D721Med (cell line): ENCODE measurements around the gene NFATC1.

Source experiments
- DNase-seq: peaks from one replicate; pipeline ENCODE4 v3.0.0; 2011; ENCODE audit warnings: low spot score; ENCODE audit not compliant: insufficient read length
- FAIRE-seq: peaks from 2 replicates; lab custom pipeline; 2011; peaks lifted over from hg19 to GRCh38; lab: Jason Lieb, UNC
- CTCF ChIP-seq: IDR thresholded peaks from 2 replicates; pipeline ENCODE4 v1.5.1; 2012; ENCODE audit warnings: mild to moderate bottlenecking, control low read depth; ENCODE audit not compliant: insufficient read depth; ENCODE audit errors: missing control alignments

Gene NFATC1

GRCh38 chr18:79395761-79396404 is at the start of gene NFATC1:
NFATC1 (plus strand) TSS chr18:79395930; CDS start chr18:79396225, 295 bp downstream.
- FAIRE-seq (no peak), DNase-seq (no peak)
- no peak for TF ChIP-seq CTCF

DNA sequence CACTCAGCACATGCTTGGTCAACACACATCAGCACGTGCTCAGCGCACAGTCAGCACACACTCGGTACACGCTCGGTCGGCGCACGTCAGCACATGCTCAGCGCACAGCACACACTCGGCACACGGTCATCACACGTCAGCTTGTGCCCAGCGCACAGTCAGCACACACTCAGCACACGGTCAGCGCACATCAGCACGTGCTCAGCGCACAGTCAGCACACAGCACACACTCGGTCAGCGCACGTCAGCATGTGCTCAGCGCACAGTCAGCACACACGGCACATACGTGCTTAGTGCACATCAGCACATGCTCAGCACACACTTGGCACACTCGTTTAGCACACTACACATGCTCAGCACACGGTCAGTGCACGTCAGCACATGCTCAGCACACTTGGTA is 49.7 kb upstream of the NFATC1 start:
- no peak for DNase-seq
- no peak for TF ChIP-seq CTCF
- FAIRE-seq: peak; percentile 21

DNA sequence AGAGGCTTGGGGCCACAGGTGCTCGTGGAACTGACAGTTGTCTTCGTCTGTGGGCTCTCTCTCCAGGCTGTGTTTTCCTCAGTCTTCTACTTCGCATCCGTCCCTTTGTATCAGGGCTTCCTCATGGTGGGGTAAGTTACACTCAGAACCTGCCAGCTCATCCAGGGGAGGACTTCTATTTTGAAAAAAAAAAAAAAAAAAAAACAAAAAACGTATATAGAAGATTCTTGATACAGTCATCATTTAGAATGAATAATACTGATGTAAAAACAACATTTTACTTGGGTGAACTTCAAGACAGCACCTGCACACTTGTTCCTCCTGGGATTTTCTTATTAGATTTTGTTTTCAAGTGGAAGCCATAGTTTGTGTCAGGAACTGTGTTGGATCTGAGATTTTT is 47.7 kb upstream of the NFATC1 start:
- FAIRE-seq (no peak), DNase-seq (no peak)
- TF ChIP-seq CTCF: no peak

DNA sequence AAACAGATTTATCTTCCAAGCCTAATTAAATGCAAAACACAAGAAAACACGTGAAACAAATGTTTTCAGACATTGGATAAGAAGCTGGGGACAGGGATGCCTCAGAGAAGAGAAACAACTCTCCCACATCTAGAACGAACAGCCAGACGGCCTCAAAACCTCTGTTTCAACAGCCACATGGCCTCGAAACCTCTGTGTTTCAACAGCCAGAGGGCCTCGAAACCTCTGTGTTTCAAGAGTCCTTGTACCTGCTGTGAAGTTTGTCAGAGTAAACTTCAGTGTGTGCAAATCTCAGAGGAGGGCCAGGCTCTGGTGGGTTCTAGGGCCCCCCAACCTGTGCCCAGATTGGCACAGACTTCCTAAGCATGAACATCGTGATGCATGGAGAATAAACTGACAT is 43.3 kb upstream of the NFATC1 start:
- TF ChIP-seq CTCF: no peak
- FAIRE-seq (no peak), DNase-seq (no peak)

- TF ChIP-seq CTCF: no peak
- FAIRE-seq: no peak
- DNase-seq: no peak
Observed at GRCh38 chr18:79353267-79353666, 42.5 kb upstream of the NFATC1 start.

GRCh38 chr18:79354350-79354749 is 41.4 kb upstream of the NFATC1 start:
- DNase-seq: no peak
- TF ChIP-seq CTCF: no peak

More at GRCh38 chr18:79354350-79354749, 41.4 kb upstream of the NFATC1 start:
- no peak for FAIRE-seq
